ENCODE results near the gene AGL. TPM values are rescaled to one million over a fixed set of nuclear protein-coding genes. Genes with fewer than 3 reads are reported as not detected.

The AGL gene
- total RNA-seq, 2 experiments from 2014 or later = 12.2 to 20.6 TPM

DNA sequence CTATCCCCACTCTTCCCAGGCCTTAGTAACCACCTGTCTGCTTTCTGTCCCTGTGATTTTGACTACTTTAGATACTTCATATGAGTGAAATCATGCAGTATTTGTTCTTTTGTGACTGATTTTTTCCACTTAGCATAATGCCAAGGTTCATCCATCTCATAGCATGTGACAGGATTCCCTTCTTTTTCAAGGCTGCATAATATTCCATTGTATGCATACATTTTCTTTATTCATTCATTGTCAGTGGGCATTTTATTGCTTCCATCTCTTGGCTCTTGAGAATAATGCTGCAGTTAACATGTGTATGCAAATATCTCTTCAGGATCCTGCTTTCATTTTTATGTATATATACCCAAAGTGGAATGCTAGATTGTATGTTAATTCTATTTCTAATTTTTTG lies 56.4 kb downstream of the AGL start:
- Histone ChIP-seq H3K9me3 (ENCODE audit: low read length) (peaks cover 11% of the 10 kb centered on the region; the same call in 1 of the 2 replicates), H3K4me2 (ENCODE audit: low read length) (no peak overlapping the region), H3K9me2 (ENCODE audit: insufficient read depth, low read length) (no peaks in the 10 kb centered on the region), H4K20me1 (ENCODE audit: insufficient read depth, low read length) (no peaks in the 10 kb centered on the region), H3K36me3 (ENCODE audit: insufficient read depth, low read length) (peaks cover 65% of the 10 kb centered on the region), H3K4me3 (ENCODE audit: low read depth, low read length, poor library complexity, severe bottlenecking) (no peak overlapping the region), H3K79me2 (ENCODE audit: insufficient read depth, low read depth, low read length) (no peaks in the 10 kb centered on the region), H3K27ac (ENCODE audit: low read depth, low read length, poor library complexity, severe bottlenecking) (no peak overlapping the region), H2AFZ (ENCODE audit: low read length) (no peak overlapping the region), H3K4me1 (ENCODE audit: insufficient read depth, low read length, poor library complexity, severe bottlenecking) (no peaks in the 10 kb centered on the region)
- TF ChIP-seq EZH2phosphoT487 (IDR thresholded peaks at IDR 0.05; ENCODE audit: borderline replicate concordance, low read depth, low read length) = no peak
- no peak for TF ChIP-seq CTCF (conservative IDR thresholded peaks at IDR 0.05; ENCODE audit: low read length)
- BruUV-seq (replicated peaks) = no TSS peak
- ChIA-PET CTCF (ENCODE audit: unreplicated experiment) (no interaction called here), POLR2A (no interaction called here)
- DNase-seq (ENCODE audit: low spot score) = no peak
- intact Hi-C loops (cut with micrococcal nuclease; ENCODE audit: unreplicated experiment) = no loop called here

DNA sequence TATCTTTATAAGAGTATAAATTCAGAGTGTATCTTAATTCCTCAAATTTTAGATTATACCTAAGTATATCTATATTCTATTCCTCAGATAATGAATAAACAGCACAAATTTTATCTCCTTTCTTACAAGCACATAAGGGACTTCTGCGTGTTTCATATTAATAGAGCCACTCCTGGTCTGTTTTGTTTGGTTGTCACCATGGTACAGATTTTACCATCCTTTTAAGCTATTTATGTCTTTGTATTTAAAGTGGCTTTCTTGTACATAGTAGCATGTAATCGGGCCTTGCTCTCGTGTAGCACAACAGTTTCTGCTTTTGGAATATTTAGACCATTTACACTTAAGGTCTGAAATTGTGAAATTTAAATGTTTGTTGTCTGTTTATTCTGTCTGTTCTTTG lies 67.1 kb downstream of the AGL start:
- H2AFZ ChIP-seq (ENCODE audit: low read length) = no peak overlapping the region
- no peaks in the 10 kb centered on the region for H3K9me2 ChIP-seq (ENCODE audit: insufficient read depth, low read length)
- H3K4me2 ChIP-seq (ENCODE audit: low read length) = no peak overlapping the region
- peaks cover 57% of the 10 kb centered on the region for H3K36me3 ChIP-seq (ENCODE audit: insufficient read depth, low read length)
- no TSS peak for BruUV-seq (replicated peaks)
- no peaks in the 10 kb centered on the region for H4K20me1 ChIP-seq (ENCODE audit: insufficient read depth, low read length)
- TF ChIP-seq EZH2phosphoT487 (IDR thresholded peaks at IDR 0.05; ENCODE audit: borderline replicate concordance, low read depth, low read length) = no peak
- no peak for TF ChIP-seq CTCF (conservative IDR thresholded peaks at IDR 0.05; ENCODE audit: low read length)
- H3K27ac ChIP-seq (ENCODE audit: low read depth, low read length, poor library complexity, severe bottlenecking) = no peak overlapping the region
- H3K4me1 ChIP-seq (ENCODE audit: insufficient read depth, low read length, poor library complexity, severe bottlenecking) = no peaks in the 10 kb centered on the region
- intact Hi-C loops (cut with micrococcal nuclease; ENCODE audit: unreplicated experiment) = no loop called here
- no peaks in the 10 kb centered on the region for H3K79me2 ChIP-seq (ENCODE audit: insufficient read depth, low read depth, low read length)
- H3K4me3 ChIP-seq (ENCODE audit: low read depth, low read length, poor library complexity, severe bottlenecking) = no peak overlapping the region
- POLR2A ChIA-PET = no interaction called here
- CTCF ChIA-PET (ENCODE audit: unreplicated experiment) = no interaction called here
- no peak for DNase-seq (ENCODE audit: low spot score)
- H3K9me3 ChIP-seq (ENCODE audit: low read length) = no peaks in the 10 kb centered on the region

- no peak overlapping the region for H2AFZ ChIP-seq (ENCODE audit: low read length)
- no peaks in the 10 kb centered on the region for H4K20me1 ChIP-seq (ENCODE audit: insufficient read depth, low read length)
- H3K4me3 ChIP-seq (ENCODE audit: low read depth, low read length, poor library complexity, severe bottlenecking) = no peak overlapping the region
- no peak overlapping the region for H3K4me2 ChIP-seq (ENCODE audit: low read length)
- no peaks in the 10 kb centered on the region for H3K4me1 ChIP-seq (ENCODE audit: insufficient read depth, low read length, poor library complexity, severe bottlenecking)
- TF ChIP-seq CTCF (conservative IDR thresholded peaks at IDR 0.05; ENCODE audit: low read length) (no peak), EZH2phosphoT487 (IDR thresholded peaks at IDR 0.05; ENCODE audit: borderline replicate concordance, low read depth, low read length) (no peak)
- H3K36me3 ChIP-seq (ENCODE audit: insufficient read depth, low read length) = peaks cover 40% of the 10 kb centered on the region
- no peak overlapping the region for H3K27ac ChIP-seq (ENCODE audit: low read depth, low read length, poor library complexity, severe bottlenecking)
- BruUV-seq (replicated peaks) = no TSS peak
- no peaks in the 10 kb centered on the region for H3K9me3 ChIP-seq (ENCODE audit: low read length)
- ChIA-PET POLR2A (interaction anchor here (0.6 to 1.5 kb wide), 3 partner anchors 9 to 46 kb away, joined by 3 to 5 read pairs (median 4); no protein-coding TSS in a partner anchor), CTCF (ENCODE audit: unreplicated experiment) (no interaction called here)
- no peaks in the 10 kb centered on the region for H3K9me2 ChIP-seq (ENCODE audit: insufficient read depth, low read length)
- no peak for DNase-seq (ENCODE audit: low spot score)
- no peaks in the 10 kb centered on the region for H3K79me2 ChIP-seq (ENCODE audit: insufficient read depth, low read depth, low read length)
- intact Hi-C loops (cut with micrococcal nuclease; ENCODE audit: unreplicated experiment) = no loop called here
Measured at GRCh38 chr1:99919220-99919619, 69.1 kb downstream of the AGL start.

All from OCI-LY7 (cell line).